GM13976 (cell line): ENCODE results near the gene VDR.

Experiments
- DNase-seq: peaks from one replicate; pipeline ENCODE4 v3.0.0; 2012; ENCODE audit warnings: low spot score
- in situ Hi-C: fragments of 300-500 bp; cut with MboI; formaldehyde crosslinking; loops from one replicate; pipeline ENCODE4 v1.12.0; 2022; ENCODE audit warnings: low sequenced_read_pairs, mixed read lengths, inconsistent platforms; ENCODE audit not compliant: unreplicated experiment
- TF ChIP-seq, protein P1 (sequence below): IDR thresholded peaks from 2 replicates; pipeline ENCODE4 v1.5.1; 2012; ENCODE audit warnings: borderline replicate concordance, mild to moderate bottlenecking; ENCODE audit not compliant: insufficient read depth; ENCODE audit errors: extremely low read depth, missing control alignments, control extremely low read depth

VDR gene

DNA sequence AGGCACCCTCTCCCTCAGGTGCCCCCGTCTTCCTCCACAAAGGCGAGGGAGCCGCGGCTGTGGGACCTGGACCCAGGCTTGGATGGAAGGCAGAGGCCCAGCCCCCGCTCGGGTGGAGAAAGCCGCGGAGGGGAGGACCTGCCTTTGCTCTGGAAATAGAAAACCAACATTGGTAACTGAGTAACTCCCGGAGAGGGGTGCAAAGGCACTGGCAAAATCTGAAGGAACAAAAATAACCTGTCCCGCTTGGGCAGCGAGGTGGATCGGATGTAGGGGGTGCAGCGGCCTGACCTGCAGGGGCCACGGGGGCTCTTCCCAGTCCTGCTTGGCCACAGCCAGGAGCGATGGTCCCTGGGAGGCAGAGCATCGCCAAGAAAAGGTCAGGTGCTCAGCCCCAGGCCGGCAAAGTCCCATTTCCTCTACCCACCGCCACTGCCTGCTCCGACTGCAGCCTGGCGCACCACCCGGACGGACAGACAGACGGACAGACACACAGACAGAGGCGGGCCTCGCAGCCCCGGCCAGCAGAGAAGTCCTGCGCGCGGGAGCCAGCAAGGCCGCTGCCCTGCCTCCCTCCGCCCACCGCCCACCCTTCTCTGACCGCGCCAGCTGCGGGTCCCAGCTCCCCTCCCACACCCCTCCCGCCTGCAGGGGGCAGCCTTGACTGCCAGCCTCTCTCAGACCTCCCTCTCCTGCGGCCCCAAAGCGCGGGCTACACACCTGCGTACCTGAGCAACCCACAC lies 37.2 kb upstream of the VDR start:
- TF ChIP-seq, protein P1, sequence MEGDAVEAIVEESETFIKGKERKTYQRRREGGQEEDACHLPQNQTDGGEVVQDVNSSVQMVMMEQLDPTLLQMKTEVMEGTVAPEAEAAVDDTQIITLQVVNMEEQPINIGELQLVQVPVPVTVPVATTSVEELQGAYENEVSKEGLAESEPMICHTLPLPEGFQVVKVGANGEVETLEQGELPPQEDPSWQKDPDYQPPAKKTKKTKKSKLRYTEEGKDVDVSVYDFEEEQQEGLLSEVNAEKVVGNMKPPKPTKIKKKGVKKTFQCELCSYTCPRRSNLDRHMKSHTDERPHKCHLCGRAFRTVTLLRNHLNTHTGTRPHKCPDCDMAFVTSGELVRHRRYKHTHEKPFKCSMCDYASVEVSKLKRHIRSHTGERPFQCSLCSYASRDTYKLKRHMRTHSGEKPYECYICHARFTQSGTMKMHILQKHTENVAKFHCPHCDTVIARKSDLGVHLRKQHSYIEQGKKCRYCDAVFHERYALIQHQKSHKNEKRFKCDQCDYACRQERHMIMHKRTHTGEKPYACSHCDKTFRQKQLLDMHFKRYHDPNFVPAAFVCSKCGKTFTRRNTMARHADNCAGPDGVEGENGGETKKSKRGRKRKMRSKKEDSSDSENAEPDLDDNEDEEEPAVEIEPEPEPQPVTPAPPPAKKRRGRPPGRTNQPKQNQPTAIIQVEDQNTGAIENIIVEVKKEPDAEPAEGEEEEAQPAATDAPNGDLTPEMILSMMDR: peak; percentile 13
- DNase-seq: peak; percentile 75
- in situ Hi-C loops: no loop called here

DNA sequence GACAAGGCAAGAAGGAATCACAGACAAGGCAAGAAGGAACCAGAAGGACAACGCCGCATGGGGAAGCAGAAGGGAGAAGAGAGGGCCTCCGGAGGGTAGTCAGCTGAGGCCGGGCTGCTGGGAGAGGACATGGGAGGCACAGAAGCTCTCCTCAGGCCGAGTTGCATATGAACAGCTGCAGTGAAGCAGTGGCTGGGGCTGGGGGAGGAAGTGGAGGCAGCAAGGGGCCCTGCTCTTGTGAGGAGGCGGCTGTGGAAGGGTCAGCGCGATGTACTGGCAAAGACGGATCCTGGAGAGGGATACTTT lies 36.6 kb upstream of the VDR start:
- in situ Hi-C loops: no loop called here
- TF ChIP-seq, protein P1: no peak
- no peak for DNase-seq

DNA sequence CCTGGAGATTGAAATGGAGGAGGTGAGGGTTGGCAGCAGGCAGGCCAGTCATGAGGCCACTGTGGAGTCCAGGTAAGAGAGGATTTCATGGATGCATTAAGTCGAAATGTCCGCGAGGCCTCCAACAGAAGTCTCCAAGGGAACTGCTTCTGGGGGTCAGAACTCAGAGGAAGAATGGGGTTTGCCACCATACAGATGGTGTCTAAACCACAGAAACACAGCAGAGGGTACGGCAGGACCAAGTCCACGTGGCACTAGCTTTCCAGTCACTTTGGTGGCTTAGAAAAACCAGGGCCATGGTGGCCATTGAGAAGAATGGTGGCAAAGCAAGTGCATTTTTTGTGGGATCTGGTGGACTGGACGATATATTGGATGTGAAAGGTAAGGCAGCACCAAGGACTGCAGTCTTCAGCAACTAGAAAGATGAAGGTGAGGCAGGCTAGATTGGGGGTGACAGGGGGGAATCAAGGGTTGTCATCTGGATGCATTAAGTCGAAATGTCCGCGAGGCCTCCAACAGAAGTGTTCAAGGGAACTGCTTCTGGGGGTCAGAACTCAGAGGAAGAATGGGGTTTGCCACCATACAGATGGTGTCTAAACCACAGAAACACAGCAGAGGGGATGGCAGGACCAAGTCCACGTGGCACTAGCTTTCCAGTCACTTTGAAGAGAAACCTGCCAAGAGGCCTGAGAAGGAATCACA lies 36.1 kb upstream of the VDR start:
- DNase-seq: no peak
- in situ Hi-C loops: no loop called here
- TF ChIP-seq, protein P1: no peak

DNA sequence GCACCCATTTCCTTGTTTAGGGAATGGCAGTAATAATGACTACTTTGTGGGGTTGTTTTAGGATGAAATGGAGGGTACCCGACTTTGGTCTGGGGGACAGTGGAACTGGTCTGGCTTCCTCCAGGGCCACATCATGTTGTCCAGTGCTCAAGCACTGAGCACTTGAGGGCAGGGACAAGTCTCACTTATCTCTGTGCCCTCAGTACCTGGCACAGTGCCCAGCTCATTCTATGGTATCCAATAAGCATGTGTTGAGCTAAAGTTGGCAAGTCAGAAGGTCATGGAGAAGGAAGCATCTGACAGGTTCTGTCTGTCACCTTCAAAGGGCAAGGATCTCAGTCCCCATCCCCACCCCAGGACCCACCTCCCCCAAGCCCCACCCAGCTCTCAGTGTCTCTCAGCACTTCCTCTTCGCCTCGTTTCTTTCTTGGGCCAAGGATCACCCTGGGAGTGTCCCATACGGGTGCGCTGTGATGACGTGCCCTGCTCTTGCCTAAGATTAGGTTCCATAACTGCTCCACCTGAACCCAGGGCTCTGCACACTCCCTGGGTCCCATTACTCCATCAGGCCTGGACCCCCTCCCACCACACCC lies 34.3 kb upstream of the VDR start:
- in situ Hi-C loops: no loop called here
- TF ChIP-seq, protein P1: no peak
- DNase-seq: no peak

DNA sequence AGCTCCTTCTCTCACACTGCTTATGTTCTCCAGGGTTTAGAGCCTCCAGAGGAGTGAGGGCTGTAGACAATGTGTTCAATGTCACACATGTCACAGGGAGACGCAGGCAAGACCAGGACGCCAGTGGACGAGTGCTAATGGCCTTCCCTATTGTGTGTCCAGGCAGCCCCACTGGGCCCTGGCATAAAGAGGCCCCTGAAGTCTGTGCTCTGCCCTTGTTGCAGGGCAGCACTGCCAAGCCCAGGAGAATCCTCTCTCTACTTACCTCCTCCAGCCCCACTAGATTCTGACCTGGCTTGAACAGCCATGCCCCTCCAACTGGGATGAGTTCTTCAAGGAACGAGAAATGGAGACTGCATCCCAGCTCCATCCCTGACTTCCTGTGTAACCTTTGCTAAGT lies 33.8 kb upstream of the VDR start:
- TF ChIP-seq, protein P1: no peak
- in situ Hi-C loops: no loop called here
- no peak for DNase-seq

DNA sequence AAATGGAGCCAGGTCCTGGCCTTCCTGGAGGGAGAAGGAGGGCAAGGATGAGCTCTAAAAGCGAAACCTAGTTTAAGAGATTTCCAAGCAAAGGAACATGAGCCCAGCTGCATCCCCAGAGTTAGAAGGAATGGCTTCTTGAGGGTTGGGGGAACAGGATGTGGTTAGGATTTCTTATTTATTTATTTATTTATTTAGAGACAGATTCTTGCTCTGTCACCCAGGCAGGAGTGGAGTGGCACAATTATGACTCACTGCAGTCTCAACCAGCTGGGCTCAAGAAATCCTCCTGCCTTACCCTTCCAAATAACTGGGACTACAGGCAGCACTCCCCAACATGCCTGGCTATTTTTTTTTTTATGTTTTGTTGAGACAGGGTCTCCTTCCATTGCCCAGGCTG lies 33.3 kb upstream of the VDR start:
- in situ Hi-C loops: no loop called here
- TF ChIP-seq, protein P1: no peak
- DNase-seq: no peak
